PFSK-1 (cell line): ENCODE data around the gene PHACTR1.

Source experiments
- FOXP2 ChIP-seq: optimal IDR thresholded peaks from 2 replicates; pipeline ENCODE3; 2011; ENCODE audit warnings: borderline replicate concordance, control low read depth, inconsistent platforms; ENCODE audit not compliant: insufficient read depth; ENCODE audit errors: extremely low read length, extremely low read depth
- POLR2AphosphoS5 ChIP-seq: IDR thresholded peaks from 2 replicates; pipeline ENCODE4 v1.6.1; 2012; ENCODE audit warnings: low read depth, mild to moderate bottlenecking, control low read depth, low read length, moderate library complexity
- SIN3A ChIP-seq: IDR thresholded peaks from 2 replicates; pipeline ENCODE4 v1.6.1; 2012; ENCODE audit warnings: mild to moderate bottlenecking, low read length, moderate library complexity, borderline replicate concordance; ENCODE audit not compliant: insufficient read depth
- TAF1 ChIP-seq: IDR thresholded peaks from 2 replicates; pipeline ENCODE4 v1.6.1; 2012; ENCODE audit warnings: low read length, control low read depth, borderline replicate concordance; ENCODE audit not compliant: insufficient read depth
- TF ChIP-seq, protein P1 (sequence below), 2 experiments: IDR thresholded peaks; 2 replicates each; pipeline versions ENCODE4 v1.6.1 to v1.8.0; 2011 to 2012; ENCODE audit warnings: low read depth in 2 of 2, low read length in 2 of 2, control low read depth in 1 of 2, inconsistent platforms in 1 of 2, mild to moderate bottlenecking in 1 of 2, moderate library complexity in 1 of 2; ENCODE audit not compliant: insufficient read depth in 1 of 2

Gene PHACTR1

GRCh38 chr6:13013681-13014503, 297.3 kb downstream of the PHACTR1 start:
- no peak for TF ChIP-seq FOXP2
- no peak for TF ChIP-seq POLR2AphosphoS5
- TF ChIP-seq, protein P1, sequence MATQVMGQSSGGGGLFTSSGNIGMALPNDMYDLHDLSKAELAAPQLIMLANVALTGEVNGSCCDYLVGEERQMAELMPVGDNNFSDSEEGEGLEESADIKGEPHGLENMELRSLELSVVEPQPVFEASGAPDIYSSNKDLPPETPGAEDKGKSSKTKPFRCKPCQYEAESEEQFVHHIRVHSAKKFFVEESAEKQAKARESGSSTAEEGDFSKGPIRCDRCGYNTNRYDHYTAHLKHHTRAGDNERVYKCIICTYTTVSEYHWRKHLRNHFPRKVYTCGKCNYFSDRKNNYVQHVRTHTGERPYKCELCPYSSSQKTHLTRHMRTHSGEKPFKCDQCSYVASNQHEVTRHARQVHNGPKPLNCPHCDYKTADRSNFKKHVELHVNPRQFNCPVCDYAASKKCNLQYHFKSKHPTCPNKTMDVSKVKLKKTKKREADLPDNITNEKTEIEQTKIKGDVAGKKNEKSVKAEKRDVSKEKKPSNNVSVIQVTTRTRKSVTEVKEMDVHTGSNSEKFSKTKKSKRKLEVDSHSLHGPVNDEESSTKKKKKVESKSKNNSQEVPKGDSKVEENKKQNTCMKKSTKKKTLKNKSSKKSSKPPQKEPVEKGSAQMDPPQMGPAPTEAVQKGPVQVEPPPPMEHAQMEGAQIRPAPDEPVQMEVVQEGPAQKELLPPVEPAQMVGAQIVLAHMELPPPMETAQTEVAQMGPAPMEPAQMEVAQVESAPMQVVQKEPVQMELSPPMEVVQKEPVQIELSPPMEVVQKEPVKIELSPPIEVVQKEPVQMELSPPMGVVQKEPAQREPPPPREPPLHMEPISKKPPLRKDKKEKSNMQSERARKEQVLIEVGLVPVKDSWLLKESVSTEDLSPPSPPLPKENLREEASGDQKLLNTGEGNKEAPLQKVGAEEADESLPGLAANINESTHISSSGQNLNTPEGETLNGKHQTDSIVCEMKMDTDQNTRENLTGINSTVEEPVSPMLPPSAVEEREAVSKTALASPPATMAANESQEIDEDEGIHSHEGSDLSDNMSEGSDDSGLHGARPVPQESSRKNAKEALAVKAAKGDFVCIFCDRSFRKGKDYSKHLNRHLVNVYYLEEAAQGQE (IDR thresholded peaks at IDR 0.05; ENCODE audit: insufficient read depth in 1 of 2, low read depth in 2 of 2, low read length in 2 of 2) = no peak
- TF ChIP-seq TAF1 = no peak
- TF ChIP-seq SIN3A = no peak

DNA sequence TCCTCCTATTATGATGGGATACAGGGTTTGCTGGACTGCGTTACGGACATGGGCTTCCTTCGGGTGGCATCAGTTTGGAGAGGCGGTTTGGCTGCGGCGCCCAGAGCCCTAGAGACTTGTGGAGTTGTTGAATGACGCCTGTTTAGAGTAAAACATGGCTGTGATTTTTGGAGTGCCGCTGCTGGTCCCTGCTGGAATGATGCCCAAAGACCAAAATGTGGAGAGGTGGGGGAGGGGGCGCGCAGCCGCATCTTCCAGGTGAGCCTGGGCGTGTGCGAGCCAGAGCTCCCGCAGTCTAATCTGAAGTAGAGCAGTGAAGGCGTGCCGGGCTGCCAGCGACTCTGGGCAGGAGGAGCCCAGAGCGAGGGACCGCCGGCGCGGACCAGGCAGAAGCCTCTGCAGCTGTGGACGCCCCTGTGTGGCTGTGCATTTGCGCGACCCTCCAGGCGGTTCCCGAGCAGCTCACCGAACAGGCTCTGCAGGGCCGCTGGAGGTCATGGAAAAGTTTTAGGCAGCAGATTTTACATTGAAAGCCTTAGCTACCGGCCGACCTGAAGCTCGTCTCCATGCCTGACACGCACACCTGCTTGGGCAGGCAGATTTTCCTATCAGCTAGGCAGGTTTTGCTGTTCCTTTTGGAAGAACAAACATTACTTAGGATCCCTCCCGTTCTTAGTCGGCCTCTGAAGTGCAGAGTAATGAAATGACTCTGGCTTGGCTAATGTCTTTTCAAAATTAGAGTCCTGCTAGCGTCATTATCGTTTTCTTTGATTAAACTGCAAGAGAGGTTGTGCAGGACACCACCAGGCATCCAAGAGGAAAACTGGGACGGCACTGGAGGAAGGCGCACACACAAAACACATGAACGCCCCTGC, 298.2 kb downstream of the PHACTR1 start:
- no peak for TF ChIP-seq FOXP2
- no peak for TF ChIP-seq SIN3A
- TF ChIP-seq, protein P1 (IDR thresholded peaks at IDR 0.05; ENCODE audit: insufficient read depth in 1 of 2, low read depth in 2 of 2, low read length in 2 of 2) = no peak
- no peak for TF ChIP-seq POLR2AphosphoS5
- no peak for TF ChIP-seq TAF1

DNA sequence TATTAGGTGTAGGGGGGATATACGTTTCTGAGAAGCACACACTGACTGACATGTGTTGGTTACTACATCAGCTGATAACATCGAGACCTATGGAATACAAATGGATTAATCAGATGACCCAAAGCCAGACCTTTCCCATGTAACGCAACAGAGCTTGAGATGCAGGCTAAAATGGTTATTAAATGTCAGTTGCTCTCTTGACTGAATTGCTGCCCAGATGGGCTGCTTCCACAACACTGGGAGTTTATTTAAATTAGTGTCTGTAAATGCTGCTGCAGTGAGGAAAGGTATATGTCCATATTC, 298.8 kb downstream of the PHACTR1 start:
- TF ChIP-seq FOXP2 = no peak
- TF ChIP-seq POLR2AphosphoS5 = no peak
- TF ChIP-seq, protein P1 (IDR thresholded peaks at IDR 0.05; ENCODE audit: insufficient read depth in 1 of 2, low read depth in 2 of 2, low read length in 2 of 2) = no peak
- no peak for TF ChIP-seq SIN3A
- no peak for TF ChIP-seq TAF1

GRCh38 chr6:13024616-13025015, 308.0 kb downstream of the PHACTR1 start:
- no peak for TF ChIP-seq POLR2AphosphoS5
- TF ChIP-seq, protein P1 (IDR thresholded peaks at IDR 0.05; ENCODE audit: insufficient read depth in 1 of 2, low read depth in 2 of 2, low read length in 2 of 2) = no peak
- TF ChIP-seq SIN3A = no peak
- no peak for TF ChIP-seq FOXP2
- no peak for TF ChIP-seq TAF1
